Measurements from ENCODE around the gene BTBD2.

Gene BTBD2

DNA sequence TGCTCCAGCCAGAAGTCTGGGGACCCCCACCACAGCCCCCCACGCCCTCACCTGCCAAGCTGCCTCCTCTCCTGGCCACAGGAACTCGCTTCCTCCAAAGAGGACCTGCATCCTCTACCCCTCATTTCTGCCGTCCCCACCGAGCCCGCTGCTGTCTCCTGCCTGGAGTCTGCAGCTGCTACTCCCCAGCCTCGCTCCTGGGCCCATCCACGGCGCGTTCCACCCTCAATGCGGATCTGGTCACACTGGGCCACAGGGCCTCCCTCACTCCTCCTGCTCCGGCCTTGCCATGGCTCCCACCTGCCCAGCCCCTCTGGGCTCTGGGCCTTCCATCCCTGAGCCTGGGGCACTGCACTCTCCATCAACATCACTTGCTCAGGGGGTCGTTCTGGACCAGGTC is 4.3 kb downstream of the BTBD2 start:
- no peak for DNase-seq
- TF ChIP-seq, protein P1, sequence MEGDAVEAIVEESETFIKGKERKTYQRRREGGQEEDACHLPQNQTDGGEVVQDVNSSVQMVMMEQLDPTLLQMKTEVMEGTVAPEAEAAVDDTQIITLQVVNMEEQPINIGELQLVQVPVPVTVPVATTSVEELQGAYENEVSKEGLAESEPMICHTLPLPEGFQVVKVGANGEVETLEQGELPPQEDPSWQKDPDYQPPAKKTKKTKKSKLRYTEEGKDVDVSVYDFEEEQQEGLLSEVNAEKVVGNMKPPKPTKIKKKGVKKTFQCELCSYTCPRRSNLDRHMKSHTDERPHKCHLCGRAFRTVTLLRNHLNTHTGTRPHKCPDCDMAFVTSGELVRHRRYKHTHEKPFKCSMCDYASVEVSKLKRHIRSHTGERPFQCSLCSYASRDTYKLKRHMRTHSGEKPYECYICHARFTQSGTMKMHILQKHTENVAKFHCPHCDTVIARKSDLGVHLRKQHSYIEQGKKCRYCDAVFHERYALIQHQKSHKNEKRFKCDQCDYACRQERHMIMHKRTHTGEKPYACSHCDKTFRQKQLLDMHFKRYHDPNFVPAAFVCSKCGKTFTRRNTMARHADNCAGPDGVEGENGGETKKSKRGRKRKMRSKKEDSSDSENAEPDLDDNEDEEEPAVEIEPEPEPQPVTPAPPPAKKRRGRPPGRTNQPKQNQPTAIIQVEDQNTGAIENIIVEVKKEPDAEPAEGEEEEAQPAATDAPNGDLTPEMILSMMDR (IDR thresholded peaks at IDR 0.05), result no peak

DNA sequence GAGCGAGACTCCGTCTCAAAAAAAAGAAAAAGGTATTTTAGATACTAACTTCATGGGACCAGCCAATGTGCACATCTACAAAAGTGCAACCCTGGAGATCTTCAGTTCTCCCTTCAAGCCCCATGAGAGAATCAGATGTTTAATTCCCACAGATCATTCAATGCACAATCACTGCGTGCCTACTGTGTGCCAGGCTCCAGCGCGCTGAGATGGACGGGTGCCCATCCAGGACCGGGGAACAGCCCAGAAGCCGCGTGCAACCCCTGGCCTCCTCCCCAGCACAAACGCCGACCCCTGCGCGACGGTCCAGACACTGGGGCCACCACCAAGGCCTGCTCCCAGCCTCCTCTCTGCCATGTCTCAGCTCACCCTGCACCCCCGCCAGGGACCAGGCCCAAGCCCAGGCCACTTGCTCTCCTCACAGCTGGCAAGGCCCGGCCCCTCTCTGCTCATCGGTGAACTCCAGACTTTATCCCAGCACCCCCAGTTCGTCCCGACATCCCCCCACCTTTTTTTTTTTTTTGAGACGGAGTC is 5.3 kb downstream of the BTBD2 start:
- H3K4me3 ChIP-seq, result no peak overlapping the region
- H3K4me1 ChIP-seq, result peaks cover 0 to 20% (median 14%) of the 10 kb centered on the region in 4 donors
- TF ChIP-seq, protein P1 (IDR thresholded peaks at IDR 0.05), result no peak
- peaks cover 0 to 22% (median 0%) of the 10 kb centered on the region in 3 donors for H3K36me3 ChIP-seq
- no peaks in the 10 kb centered on the region for H3K27me3 ChIP-seq
- no peak for DNase-seq
- intact Hi-C loops (cut with DNase I; ENCODE audit: low total_unique reads), result no loop called here
- no peak overlapping the region for H3K27ac ChIP-seq
- no peaks in the 10 kb centered on the region for H3K9me3 ChIP-seq

More for the DNA sequence above, 4.3 kb downstream of the BTBD2 start:
- intact Hi-C loops (cut with DNase I; ENCODE audit: low total_unique reads), result loop anchor here (1.0 kb wide), 1 partner anchor 64 kb away; no protein-coding TSS in a partner anchor
- no peak overlapping the region for H3K4me3 ChIP-seq
- H3K36me3 ChIP-seq, result peaks cover 0 to 22% (median 0%) of the 10 kb centered on the region in 3 donors
- H3K27ac ChIP-seq, result no peak overlapping the region
- H3K27me3 ChIP-seq, result no peaks in the 10 kb centered on the region
- peaks cover 1 to 22% (median 15%) of the 10 kb centered on the region in 4 donors for H3K4me1 ChIP-seq
- no peaks in the 10 kb centered on the region for H3K9me3 ChIP-seq

DNA sequence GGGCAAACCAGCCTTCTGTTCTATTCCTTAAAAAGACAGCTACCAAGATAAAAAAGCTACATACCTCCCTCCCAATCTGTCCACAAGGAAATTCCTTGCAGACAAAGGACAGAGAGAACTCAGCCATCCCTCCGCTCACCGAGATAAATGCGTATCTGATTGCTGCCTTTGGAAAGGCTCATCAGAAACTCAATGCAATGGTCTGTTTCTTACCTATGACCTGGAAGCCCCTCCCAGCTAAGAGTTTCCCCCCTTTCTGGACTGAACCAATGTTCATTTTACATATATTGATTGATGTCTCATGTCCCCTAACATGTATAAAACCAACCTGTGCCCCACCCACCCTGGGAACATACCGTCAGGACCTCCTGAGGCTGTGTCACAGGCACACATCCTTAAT is 11.6 kb downstream of the BTBD2 start:
- Histone ChIP-seq H3K4me3 (no peak overlapping the region), H3K27me3 (no peaks in the 10 kb centered on the region), H3K36me3 (peaks cover 8 to 47% (median 26%) of the 10 kb centered on the region in 3 donors), H3K27ac (no peak overlapping the region), H3K4me1 (no peaks in the 10 kb centered on the region), H3K9me3 (no peaks in the 10 kb centered on the region)
- DNase-seq, result no peak
- intact Hi-C loops (cut with DNase I; ENCODE audit: low total_unique reads), result no loop called here
- TF ChIP-seq, protein P1 (IDR thresholded peaks at IDR 0.05), result no peak

DNA sequence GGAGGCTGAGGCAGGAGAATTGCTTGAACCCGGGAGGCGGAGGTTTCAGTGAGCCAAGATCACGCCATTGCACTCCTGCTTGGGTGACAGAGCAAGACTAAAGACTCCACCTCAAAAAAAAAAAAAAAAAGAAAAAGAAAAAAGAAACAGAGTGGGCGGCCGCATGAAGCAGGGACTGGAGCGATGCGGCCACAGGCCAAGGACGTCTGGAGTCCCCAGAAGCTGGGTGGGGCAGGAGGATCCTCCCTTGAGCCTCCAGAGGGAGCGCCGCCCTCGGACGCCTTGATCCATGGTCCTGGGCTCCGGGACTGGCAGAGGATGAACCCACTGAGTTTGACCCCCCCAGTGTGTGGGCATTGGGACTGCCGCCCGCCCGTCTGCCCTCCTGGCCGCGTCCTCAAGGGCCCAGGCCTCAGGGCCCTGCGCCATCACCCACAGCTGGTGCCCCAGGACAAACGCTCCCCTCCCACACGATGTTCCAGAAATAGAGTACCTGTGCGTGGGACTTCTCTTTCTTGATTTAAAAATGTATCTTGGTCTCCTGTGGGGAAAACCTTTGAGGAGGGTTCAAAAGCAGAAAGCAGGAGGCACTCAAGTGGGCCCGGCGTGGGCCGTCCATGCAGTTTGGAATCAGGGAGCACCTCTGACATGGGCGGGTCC is 15.5 kb downstream of the BTBD2 start:
- Histone ChIP-seq H3K27ac (no peak overlapping the region), H3K36me3 (peaks cover 25 to 80% (median 36%) of the 10 kb centered on the region in 3 donors), H3K4me1 (no peaks in the 10 kb centered on the region), H3K9me3 (no peaks in the 10 kb centered on the region), H3K27me3 (no peaks in the 10 kb centered on the region), H3K4me3 (no peak overlapping the region)
- TF ChIP-seq, protein P1 (IDR thresholded peaks at IDR 0.05), result no peak
- DNase-seq, result no peak
- intact Hi-C loops (cut with DNase I; ENCODE audit: low total_unique reads), result no loop called here

DNA sequence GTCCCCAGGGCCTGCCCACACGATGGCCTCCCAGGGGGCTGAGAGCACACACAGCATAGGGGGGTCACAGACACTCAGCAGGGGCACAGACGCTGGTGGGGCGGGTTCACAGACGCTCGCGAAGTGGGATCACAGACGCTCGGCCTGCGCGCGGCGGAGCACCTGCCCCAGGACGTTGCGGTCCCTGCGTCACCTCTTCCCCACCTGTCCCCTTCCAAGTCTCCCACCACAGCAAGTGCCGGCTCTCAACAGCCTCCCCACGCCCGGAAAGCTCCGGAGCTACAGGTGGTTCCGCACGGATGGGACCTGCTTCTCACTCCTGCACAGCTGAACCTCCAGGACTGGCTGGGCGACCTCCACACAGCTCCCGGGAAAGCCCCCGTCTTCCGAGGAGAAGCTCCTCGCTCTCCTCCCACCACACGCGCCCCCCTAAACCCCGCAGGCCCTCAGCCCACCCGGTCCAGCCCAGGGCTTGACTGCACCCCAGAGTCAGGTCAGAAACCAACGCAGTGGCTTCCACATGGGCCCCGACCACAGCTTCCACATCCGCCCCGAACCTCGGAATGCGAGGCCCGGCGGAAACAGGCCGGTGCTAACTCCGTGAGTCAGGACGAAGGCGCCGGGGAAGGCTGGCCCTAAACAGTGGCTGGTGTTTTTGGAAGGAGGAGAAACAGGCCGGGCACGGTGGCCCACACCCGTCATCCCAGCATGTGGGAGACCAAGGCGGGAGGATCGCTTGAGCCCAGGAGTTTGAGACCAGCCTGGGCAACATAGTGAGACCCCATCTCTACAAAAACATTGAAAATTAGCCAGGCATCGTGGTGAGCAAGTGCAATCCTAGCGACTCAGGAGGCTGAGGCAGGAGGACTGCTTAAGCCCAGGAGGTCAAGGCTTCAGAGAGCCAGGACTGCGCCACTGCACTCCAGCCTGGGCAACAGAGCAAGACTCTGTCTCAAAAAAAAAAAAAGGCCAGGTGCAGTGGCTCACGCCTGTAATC is 16.5 kb downstream of the BTBD2 start:
- Histone ChIP-seq H3K27me3 (no peaks in the 10 kb centered on the region), H3K4me3 (no peak overlapping the region), H3K9me3 (no peaks in the 10 kb centered on the region), H3K36me3 (peaks cover 32 to 83% (median 36%) of the 10 kb centered on the region in 3 donors), H3K27ac (no peak overlapping the region), H3K4me1 (no peaks in the 10 kb centered on the region)
- DNase-seq, result no peak
- TF ChIP-seq, protein P1 (IDR thresholded peaks at IDR 0.05), result no peak
- intact Hi-C loops (cut with DNase I; ENCODE audit: low total_unique reads), result no loop called here
